GM12872 (cell line): Measurements from ENCODE around the gene CORO2B.

Experiments
- TF ChIP-seq, protein P1 (sequence below): IDR thresholded peaks from 3 replicates; pipeline ENCODE4 v1.5.1; 2011; ENCODE audit warnings: low read depth, mild to moderate bottlenecking, low read length, moderate library complexity; ENCODE audit not compliant: insufficient read depth

Gene CORO2B

GRCh38 chr15:68541743-68542142 is 37.0 kb upstream of the CORO2B start:
- TF ChIP-seq, protein P1, sequence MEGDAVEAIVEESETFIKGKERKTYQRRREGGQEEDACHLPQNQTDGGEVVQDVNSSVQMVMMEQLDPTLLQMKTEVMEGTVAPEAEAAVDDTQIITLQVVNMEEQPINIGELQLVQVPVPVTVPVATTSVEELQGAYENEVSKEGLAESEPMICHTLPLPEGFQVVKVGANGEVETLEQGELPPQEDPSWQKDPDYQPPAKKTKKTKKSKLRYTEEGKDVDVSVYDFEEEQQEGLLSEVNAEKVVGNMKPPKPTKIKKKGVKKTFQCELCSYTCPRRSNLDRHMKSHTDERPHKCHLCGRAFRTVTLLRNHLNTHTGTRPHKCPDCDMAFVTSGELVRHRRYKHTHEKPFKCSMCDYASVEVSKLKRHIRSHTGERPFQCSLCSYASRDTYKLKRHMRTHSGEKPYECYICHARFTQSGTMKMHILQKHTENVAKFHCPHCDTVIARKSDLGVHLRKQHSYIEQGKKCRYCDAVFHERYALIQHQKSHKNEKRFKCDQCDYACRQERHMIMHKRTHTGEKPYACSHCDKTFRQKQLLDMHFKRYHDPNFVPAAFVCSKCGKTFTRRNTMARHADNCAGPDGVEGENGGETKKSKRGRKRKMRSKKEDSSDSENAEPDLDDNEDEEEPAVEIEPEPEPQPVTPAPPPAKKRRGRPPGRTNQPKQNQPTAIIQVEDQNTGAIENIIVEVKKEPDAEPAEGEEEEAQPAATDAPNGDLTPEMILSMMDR: no peak

DNA sequence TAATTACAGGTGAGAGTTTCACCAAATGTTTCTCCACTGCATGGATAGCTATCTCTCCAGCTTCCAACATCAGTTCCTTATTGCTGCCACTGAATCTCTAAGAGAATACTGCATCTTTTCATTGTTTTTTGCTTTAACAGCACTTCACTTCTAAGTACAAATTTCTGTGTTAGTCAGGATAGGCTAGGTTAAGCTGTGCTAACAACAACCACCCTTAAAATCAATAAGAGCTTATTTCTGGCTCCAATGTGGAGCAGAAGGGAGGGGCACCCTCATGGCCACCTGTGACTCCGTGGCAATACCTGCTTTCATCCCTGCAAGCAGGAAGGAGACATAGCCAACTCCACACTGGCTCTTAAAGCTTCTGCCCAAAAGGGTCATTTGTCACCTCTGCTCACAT is 36.4 kb upstream of the CORO2B start:
- TF ChIP-seq, protein P1: no peak

- TF ChIP-seq, protein P1: no peak
These were observed 36.0 kb upstream of the CORO2B start for GRCh38 chr15:68542771-68543164.

GRCh38 chr15:68543165-68544008 is 35.4 kb upstream of the CORO2B start:
- TF ChIP-seq, protein P1: no peak

GRCh38 chr15:68546318-68546717 is 32.5 kb upstream of the CORO2B start:
- TF ChIP-seq, protein P1: no peak

GRCh38 chr15:68548364-68548763 is 30.4 kb upstream of the CORO2B start:
- TF ChIP-seq, protein P1: no peak

- TF ChIP-seq, protein P1: no peak
These were observed 28.8 kb upstream of the CORO2B start for GRCh38 chr15:68550004-68550403.
